HCT116 (cell line): ENCODE results near the gene KLHL3. TPM values are rescaled to one million over a fixed set of nuclear protein-coding genes. Genes with fewer than 3 reads are reported as not detected.

Experiments used
- ATAC-seq: fragments of 200-7000 bp; cut with Tn5 transposase; 2 replicates; pipeline ENCODE4 v1.9.1; 2020; ENCODE audit warnings: mild to moderate bottlenecking, moderate library complexity
- BruUV-seq: library from RNA; stranded (reverse); fragments of 400-500 nt; replicated peaks from 2 replicates; lab custom pipeline; 2021; lab: Mats Ljungman, UMichigan
- CTCF ChIA-PET: fragments of 300-600 bp; sonication (Branson Sonifier 250); formaldehyde crosslinking; loops from one replicate; lab custom pipeline; 2021; ENCODE audit warnings: antibody characterized with exemption; lab: Charles Lee
- POLR2A ChIA-PET: fragments of 300-600, 350-600 bp; sonication (Branson Sonifier 250); formaldehyde crosslinking; loops from one replicate; lab custom pipeline; 2021; ENCODE audit warnings: antibody characterized with exemption; lab: Charles Lee
- RAD21 ChIA-PET, 2 experiments: fragments of 300-600 bp; sonication (Branson Sonifier 250); formaldehyde crosslinking; loops; one replicate each; lab custom pipeline; 2023; ENCODE audit warnings: low total read pairs in 2 of 2; ENCODE audit not compliant: uncharacterized antibody in 2 of 2, unreplicated experiment in 2 of 2, low non-redundant PET in 1 of 2; lab: Charles Lee
- DNase-seq: peaks from one replicate; pipeline ENCODE4 v3.0.0-alpha.2; 2010; ENCODE audit warnings: low read depth, low spot score
- H2AFZ ChIP-seq: fragments of 200-600 bp; shearing (Covaris generic), sonication (generic); 2 replicates; pipeline ENCODE4 v1.6.1; 2017; ENCODE audit warnings: low read depth, mixed run types, mixed read lengths, antibody characterized with exemption, low read length; ENCODE audit not compliant: poor library complexity, severe bottlenecking
- H3K27ac ChIP-seq: 2 replicates; pipeline ENCODE4 v1.5.1; 2012; ENCODE audit warnings: low read depth, low read length
- H3K27me3 ChIP-seq: fragments of 200-600 bp; sonication (generic); 2 replicates; pipeline ENCODE4 v1.6.1; 2016; ENCODE audit warnings: mixed run types, low read length, mixed read lengths; ENCODE audit not compliant: insufficient read depth
- H3K36me3 ChIP-seq, 2 experiments: fragments of 200-500 bp in 1 of 2; fragments of 200-600 bp in 1 of 2; sonication (Bioruptor generic) in 1 of 2; sonication (generic) in 1 of 2; 2 replicates each; pipeline versions ENCODE4 v1.5.1 to v1.6.1; 2014 to 2016; ENCODE audit warnings: low read length in 2 of 2, inconsistent platforms in 1 of 2, mixed read lengths in 1 of 2, mixed run types in 1 of 2; ENCODE audit not compliant: insufficient read depth in 2 of 2, control insufficient read depth in 1 of 2
- H3K4me1 ChIP-seq, 2 experiments: fragments of 200-600 bp in 1 of 2; sonication (generic) in 1 of 2; 2 replicates each; pipeline versions ENCODE4 v1.5.1 to v1.6.1; 2012 to 2017; ENCODE audit warnings: low read length in 2 of 2, inconsistent platforms in 1 of 2, mild to moderate bottlenecking in 1 of 2, mixed read lengths in 1 of 2, mixed run types in 1 of 2, moderate library complexity in 1 of 2; ENCODE audit not compliant: insufficient read depth in 2 of 2, control insufficient read depth in 1 of 2
- H3K4me2 ChIP-seq: fragments of 200-600 bp; sonication (generic); 2 replicates; pipeline ENCODE4 v1.6.1; 2017; ENCODE audit warnings: mixed run types, low read length, mixed read lengths
- H3K4me3 ChIP-seq, 2 experiments: fragments of 200-600 bp in 1 of 2; sonication (generic) in 1 of 2; replicated peaks in 1 of 2; 2 replicates each; pipeline ENCODE4 v1.5.1; 2011 to 2016; ENCODE audit warnings: low read length in 2 of 2, control low read depth in 1 of 2, low read depth in 1 of 2, mild to moderate bottlenecking in 1 of 2, mixed read lengths in 1 of 2, mixed run types in 1 of 2
- H3K79me2 ChIP-seq: fragments of 200-600 bp; sonication (generic); 2 replicates; pipeline ENCODE4 v1.6.1; 2017; ENCODE audit warnings: mild to moderate bottlenecking, mixed run types, low read length, moderate library complexity, mixed read lengths; ENCODE audit not compliant: insufficient read depth
- H3K9ac ChIP-seq: fragments of 200-600 bp; sonication (generic); 2 replicates; pipeline ENCODE4 v1.6.1; 2016; ENCODE audit warnings: low read length, mixed read lengths
- H3K9me2 ChIP-seq: fragments of 200-600 bp; sonication (generic), shearing (Covaris generic); 2 replicates; pipeline ENCODE4 v1.6.1; 2017; ENCODE audit warnings: mixed run types, mild to moderate bottlenecking, moderate library complexity; ENCODE audit not compliant: insufficient read depth
- H3K9me3 ChIP-seq, 2 experiments: fragments of 200-500 bp in 1 of 2; fragments of 200-600 bp in 1 of 2; sonication (Bioruptor generic) in 1 of 2; sonication (generic) in 1 of 2; 2 replicates each; pipeline ENCODE4 v1.6.1; 2014 to 2017; ENCODE audit warnings: low read length in 2 of 2, mixed read lengths in 2 of 2, inconsistent platforms in 1 of 2, low read depth in 1 of 2, mild to moderate bottlenecking in 1 of 2, mixed run types in 1 of 2, moderate library complexity in 1 of 2; ENCODE audit not compliant: control insufficient read depth in 1 of 2, insufficient read depth in 1 of 2
- H4K20me1 ChIP-seq: fragments of 200-600 bp; sonication (generic), shearing (Covaris generic); 2 replicates; pipeline ENCODE4 v1.6.1; 2017; ENCODE audit warnings: mixed run types, mild to moderate bottlenecking, moderate library complexity; ENCODE audit not compliant: insufficient read depth
- CEBPB ChIP-seq: IDR thresholded peaks from 2 replicates; pipeline ENCODE4 v1.6.1; 2012; ENCODE audit warnings: low read depth
- EGR1 ChIP-seq: IDR thresholded peaks from 2 replicates; pipeline ENCODE4 v1.6.1; 2012; ENCODE audit warnings: low read depth
- EZH2phosphoT487 ChIP-seq: fragments of 200-600 bp; IDR thresholded peaks from 2 replicates; pipeline ENCODE4 v1.6.1; 2018; ENCODE audit warnings: antibody characterized with exemption, borderline replicate concordance
- FOSL1 ChIP-seq: IDR thresholded peaks from 2 replicates; pipeline ENCODE4 v1.6.1; 2012; ENCODE audit warnings: low read depth
- JUND ChIP-seq: IDR thresholded peaks from 2 replicates; pipeline ENCODE4 v1.6.1; 2012
- POLR2A ChIP-seq: IDR thresholded peaks from 2 replicates; pipeline ENCODE4 v1.7.0; 2011; ENCODE audit warnings: borderline replicate concordance; ENCODE audit not compliant: insufficient read depth, insufficient read length; ENCODE audit errors: extremely low read depth
- POLR2AphosphoS5 ChIP-seq: IDR thresholded peaks from 2 replicates; pipeline ENCODE4 v1.6.1; 2011; ENCODE audit warnings: mild to moderate bottlenecking, low read depth, low read length, moderate library complexity
- RAD21 ChIP-seq: IDR thresholded peaks from 2 replicates; pipeline ENCODE4 v1.6.1; 2012; ENCODE audit warnings: low read depth, mild to moderate bottlenecking
- SIN3A ChIP-seq: IDR thresholded peaks from 2 replicates; pipeline ENCODE4 v1.6.1; 2012; ENCODE audit warnings: low read depth
- SRF ChIP-seq: IDR thresholded peaks from 2 replicates; pipeline ENCODE4 v1.6.1; 2012; ENCODE audit warnings: low read depth
- YY1 ChIP-seq: IDR thresholded peaks from 2 replicates; pipeline ENCODE4 v1.6.1; 2011; ENCODE audit warnings: low read length, low read depth, moderate library complexity, mild to moderate bottlenecking; ENCODE audit not compliant: insufficient replicate concordance; ENCODE audit errors: extremely low read depth
- ZNF274 ChIP-seq: fragments of 200-500 bp; sonication (Bioruptor generic); IDR thresholded peaks from 2 replicates; pipeline ENCODE4 v1.6.1; 2014; ENCODE audit warnings: mild to moderate bottlenecking, low read depth, low read length, inconsistent platforms
- intact Hi-C: fragments of 100-400 bp; cut with micrococcal nuclease; formaldehyde crosslinking; loops from 2 replicates; pipeline ENCODE4 v1.10.0; 2022
- total RNA-seq: library from RNA; stranded (reverse); gene quantifications from one replicate; pipeline ENCODE4 v1.2.1, GENCODE V29; 2021; ENCODE audit not compliant: unreplicated experiment
- TF ChIP-seq, protein P1 (sequence below): IDR thresholded peaks from 2 replicates; pipeline ENCODE4 v1.6.1; 2012; ENCODE audit warnings: low read depth
- TF ChIP-seq, protein P2 (sequence below): IDR thresholded peaks from 2 replicates; pipeline ENCODE4 v1.6.1; 2012

KLHL3 gene
- total RNA-seq, 1 experiment from 2014 or later, result not detected

DNA sequence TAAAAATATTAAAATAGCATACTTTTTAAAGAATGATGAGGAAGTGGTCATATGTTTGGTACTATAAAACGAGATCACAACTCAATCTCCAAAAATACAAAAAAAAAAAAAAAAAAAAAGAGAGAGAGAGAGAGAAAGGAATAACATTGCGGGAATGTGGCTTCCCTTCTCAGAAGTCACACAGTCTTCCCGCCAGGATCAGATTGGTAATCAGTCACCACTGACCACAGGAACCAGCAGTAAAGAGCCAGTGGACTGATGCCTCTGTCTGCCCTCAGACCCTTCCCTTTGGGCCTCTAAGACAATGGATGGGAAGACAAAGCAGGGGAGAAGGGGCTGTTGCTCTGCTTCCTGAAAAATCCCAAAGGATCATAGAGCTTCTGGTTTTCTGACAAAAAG lies 104.9 kb downstream of the KLHL3 start:
- no peaks in the 10 kb centered on the region for H3K79me2 ChIP-seq
- no peak for ATAC-seq
- no peak overlapping the region for H3K4me3 ChIP-seq
- TF ChIP-seq SRF (no peak), POLR2A (no peak), JUND (no peak), RAD21 (no peak), SIN3A (no peak), ZNF274 (no peak), POLR2AphosphoS5 (no peak), CEBPB (no peak)
- TF ChIP-seq, all 23 proteins: peak for 0
- no TSS peak for BruUV-seq
- no peaks in the 10 kb centered on the region for H4K20me1 ChIP-seq
- intact Hi-C loops, result no loop called here
- no peaks in the 10 kb centered on the region for H3K9me3 ChIP-seq
- H3K4me2 ChIP-seq, result no peak overlapping the region
- H3K9me2 ChIP-seq, result no peaks in the 10 kb centered on the region
- H3K27me3 ChIP-seq, result no peaks in the 10 kb centered on the region
- ChIA-PET POLR2A (no interaction called here), RAD21 (no interaction called here), CTCF (interaction anchor here (0.9 to 3.4 kb wide), 3 partner anchors 111 to 503 kb away, joined by 3 to 81 read pairs (median 23); no protein-coding TSS in a partner anchor)
- no peaks in the 10 kb centered on the region for H3K36me3 ChIP-seq
- DNase-seq, result no peak
- no peak overlapping the region for H3K9ac ChIP-seq
- H2AFZ ChIP-seq, result no peak overlapping the region
- no peak overlapping the region for H3K27ac ChIP-seq
- H3K4me1 ChIP-seq, result peaks cover 0 to 2% of the 10 kb centered on the region in 2 experiments; a peak in 1 of 4 replicates

DNA sequence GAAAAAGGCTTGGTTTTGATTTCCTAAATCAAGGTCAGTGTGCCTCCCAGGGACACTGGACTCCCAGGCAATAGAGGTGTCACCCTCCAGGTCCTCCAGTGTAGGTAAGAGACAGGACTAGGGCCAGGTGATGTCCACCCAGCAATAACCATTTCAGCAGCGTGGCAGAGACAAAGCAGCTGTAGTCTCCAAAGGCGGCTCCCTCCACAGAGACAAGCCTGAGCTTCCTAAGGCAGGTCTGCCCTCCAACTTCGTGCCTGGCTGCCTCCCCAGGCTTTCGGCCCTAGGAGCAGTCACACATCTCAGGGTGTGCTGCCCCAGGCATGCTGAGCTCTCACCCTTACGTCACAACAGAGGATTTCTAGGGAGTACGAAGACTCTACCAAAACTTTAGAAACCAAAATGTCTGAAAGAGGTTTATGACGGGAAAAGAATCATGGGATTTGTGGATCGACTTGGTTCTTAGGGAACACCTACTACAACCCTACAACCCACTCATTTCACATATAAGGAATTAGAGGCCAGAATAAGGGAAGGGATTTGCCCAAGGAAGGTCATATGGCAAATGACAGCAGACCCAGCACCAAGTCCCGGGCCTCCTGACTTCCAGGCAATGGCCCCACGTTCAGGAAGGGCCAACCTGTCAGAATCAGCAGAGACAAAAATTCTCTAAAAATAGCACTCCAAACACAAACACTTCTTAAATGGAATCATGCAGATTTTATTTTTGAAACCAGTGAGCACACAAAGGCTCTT lies 105.5 kb downstream of the KLHL3 start:
- H3K27me3 ChIP-seq, result no peaks in the 10 kb centered on the region
- intact Hi-C loops, result no loop called here
- H4K20me1 ChIP-seq, result no peaks in the 10 kb centered on the region
- H3K4me3 ChIP-seq, result no peak overlapping the region
- POLR2A ChIA-PET, result interaction anchor here (1.8 kb wide), 1 partner anchor 115 kb away, joined by 4 read pairs; no protein-coding TSS in a partner anchor
- H3K27ac ChIP-seq, result no peak overlapping the region
- no peaks in the 10 kb centered on the region for H3K9me2 ChIP-seq
- no peak for DNase-seq
- no peak for ATAC-seq
- H3K79me2 ChIP-seq, result no peaks in the 10 kb centered on the region
- BruUV-seq, result no TSS peak
- CTCF ChIA-PET, result interaction anchor here (0.6 to 3.4 kb wide), 20 partner anchors 9 to 518 kb away, joined by 3 to 81 read pairs (median 5); no protein-coding TSS in a partner anchor
- TF ChIP-seq, protein P1, sequence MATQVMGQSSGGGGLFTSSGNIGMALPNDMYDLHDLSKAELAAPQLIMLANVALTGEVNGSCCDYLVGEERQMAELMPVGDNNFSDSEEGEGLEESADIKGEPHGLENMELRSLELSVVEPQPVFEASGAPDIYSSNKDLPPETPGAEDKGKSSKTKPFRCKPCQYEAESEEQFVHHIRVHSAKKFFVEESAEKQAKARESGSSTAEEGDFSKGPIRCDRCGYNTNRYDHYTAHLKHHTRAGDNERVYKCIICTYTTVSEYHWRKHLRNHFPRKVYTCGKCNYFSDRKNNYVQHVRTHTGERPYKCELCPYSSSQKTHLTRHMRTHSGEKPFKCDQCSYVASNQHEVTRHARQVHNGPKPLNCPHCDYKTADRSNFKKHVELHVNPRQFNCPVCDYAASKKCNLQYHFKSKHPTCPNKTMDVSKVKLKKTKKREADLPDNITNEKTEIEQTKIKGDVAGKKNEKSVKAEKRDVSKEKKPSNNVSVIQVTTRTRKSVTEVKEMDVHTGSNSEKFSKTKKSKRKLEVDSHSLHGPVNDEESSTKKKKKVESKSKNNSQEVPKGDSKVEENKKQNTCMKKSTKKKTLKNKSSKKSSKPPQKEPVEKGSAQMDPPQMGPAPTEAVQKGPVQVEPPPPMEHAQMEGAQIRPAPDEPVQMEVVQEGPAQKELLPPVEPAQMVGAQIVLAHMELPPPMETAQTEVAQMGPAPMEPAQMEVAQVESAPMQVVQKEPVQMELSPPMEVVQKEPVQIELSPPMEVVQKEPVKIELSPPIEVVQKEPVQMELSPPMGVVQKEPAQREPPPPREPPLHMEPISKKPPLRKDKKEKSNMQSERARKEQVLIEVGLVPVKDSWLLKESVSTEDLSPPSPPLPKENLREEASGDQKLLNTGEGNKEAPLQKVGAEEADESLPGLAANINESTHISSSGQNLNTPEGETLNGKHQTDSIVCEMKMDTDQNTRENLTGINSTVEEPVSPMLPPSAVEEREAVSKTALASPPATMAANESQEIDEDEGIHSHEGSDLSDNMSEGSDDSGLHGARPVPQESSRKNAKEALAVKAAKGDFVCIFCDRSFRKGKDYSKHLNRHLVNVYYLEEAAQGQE, result no peak
- TF ChIP-seq POLR2A, result no peak
- TF ChIP-seq FOSL1, result no peak
- TF ChIP-seq, protein P2, sequence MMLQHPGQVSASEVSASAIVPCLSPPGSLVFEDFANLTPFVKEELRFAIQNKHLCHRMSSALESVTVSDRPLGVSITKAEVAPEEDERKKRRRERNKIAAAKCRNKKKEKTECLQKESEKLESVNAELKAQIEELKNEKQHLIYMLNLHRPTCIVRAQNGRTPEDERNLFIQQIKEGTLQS, result no peak
- TF ChIP-seq JUND, result no peak
- TF ChIP-seq YY1, result no peak
- no peak for TF ChIP-seq EZH2phosphoT487
- no peak for TF ChIP-seq EGR1
- no peak for TF ChIP-seq SIN3A
- no peak for TF ChIP-seq RAD21
- TF ChIP-seq SRF, result no peak
- TF ChIP-seq, all 23 proteins: peak for 0
- Histone ChIP-seq H3K9ac (no peak overlapping the region), H3K4me1 (peaks cover 0 to 2% of the 10 kb centered on the region in 2 experiments; a peak in 1 of 4 replicates), H3K4me2 (no peak overlapping the region), H3K9me3 (no peaks in the 10 kb centered on the region), H2AFZ (no peak overlapping the region), H3K36me3 (no peaks in the 10 kb centered on the region)
- RAD21 ChIA-PET, result interaction anchor here (1.1 to 1.8 kb wide), 5 partner anchors 112 to 503 kb away, joined by 3 to 27 read pairs (median 5); no protein-coding TSS in a partner anchor
